GM15510 (cell line): ENCODE data around the gene SDF2L1.

ENCODE experiments used
- POLR2A ChIP-seq: IDR thresholded peaks from 3 replicates; pipeline ENCODE4 v1.6.1; 2011; ENCODE audit warnings: borderline replicate concordance; ENCODE audit not compliant: insufficient read length; ENCODE audit errors: extremely low read depth

Gene SDF2L1

GRCh38 chr22:21686193-21686608 lies 44.1 kb downstream of the SDF2L1 start:
- TF ChIP-seq POLR2A, result no peak

DNA sequence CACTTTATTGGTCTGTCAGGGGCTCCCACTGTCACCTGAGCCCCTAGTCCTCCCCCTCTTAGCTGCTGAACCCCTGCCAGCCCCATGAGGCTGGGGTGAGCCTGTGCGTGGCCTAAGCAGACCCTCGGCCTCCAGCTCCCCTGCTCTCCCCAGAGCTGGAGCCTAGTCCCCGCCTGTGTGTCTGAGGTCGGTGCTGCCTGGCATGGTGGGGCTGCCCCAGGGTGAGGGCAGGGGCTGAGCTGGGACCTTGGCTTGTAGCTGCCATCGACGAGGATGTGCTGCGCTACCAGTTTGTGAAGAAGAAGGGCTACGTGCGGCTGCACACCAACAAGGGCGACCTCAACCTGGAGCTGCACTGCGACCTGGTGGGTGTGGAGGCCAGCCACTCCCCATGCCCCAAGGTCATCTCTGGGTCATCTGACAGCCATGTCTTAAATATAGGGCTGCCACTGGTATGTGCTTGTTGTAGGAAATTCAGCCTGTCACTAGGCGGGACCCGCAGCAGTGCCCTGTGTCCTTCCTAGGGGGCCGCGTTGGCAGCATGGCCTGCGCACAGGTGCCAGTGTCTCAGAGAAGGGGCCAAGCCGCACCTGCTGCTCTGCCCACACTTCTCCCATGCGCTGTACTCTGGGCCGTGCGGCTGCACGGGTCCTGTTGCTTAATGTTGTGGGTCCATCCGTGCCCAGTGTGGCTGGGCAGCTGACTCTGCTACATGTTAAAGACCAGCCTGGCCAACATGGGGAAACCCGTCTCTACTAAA lies 44.7 kb downstream of the SDF2L1 start:
- TF ChIP-seq POLR2A, result no peak

- no peak for TF ChIP-seq POLR2A
Measured at GRCh38 chr22:21687685-21688259, 45.7 kb downstream of the SDF2L1 start.

- TF ChIP-seq POLR2A, result no peak
Measured at GRCh38 chr22:21688341-21688705, 46.2 kb downstream of the SDF2L1 start.

DNA sequence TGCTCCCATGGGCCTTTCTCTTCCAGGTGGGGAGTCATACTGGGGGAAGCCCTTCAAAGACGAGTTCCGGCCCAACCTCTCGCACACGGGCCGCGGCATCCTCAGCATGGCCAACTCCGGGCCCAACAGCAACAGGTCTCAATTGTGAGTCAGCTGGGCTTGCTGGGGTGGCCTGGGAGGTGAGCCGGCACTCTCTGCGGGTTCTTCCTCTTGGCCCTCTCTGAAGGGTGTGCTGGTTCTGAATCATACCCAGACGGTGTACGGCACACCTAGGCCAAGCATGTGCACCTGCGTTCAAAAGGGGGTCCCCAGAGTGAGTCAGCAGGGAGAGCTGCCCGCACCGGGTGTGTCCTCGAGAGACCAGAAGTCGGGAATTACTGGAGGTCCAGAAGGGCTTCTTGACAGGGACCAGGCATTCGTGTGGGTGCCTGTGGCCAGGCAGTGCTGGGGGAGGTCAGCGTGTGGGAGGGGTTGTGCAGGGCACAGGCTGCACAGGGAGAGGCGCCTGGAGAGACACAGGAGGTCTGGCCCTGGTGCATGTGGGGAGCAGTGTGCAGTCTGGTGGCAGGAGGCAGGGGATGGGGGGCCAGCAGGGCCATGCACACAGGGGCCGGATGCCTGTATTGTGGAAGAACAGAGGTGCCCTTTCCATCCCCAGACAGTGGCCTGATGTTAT lies 46.7 kb downstream of the SDF2L1 start:
- TF ChIP-seq POLR2A, result no peak

- no peak for TF ChIP-seq POLR2A
Measured at GRCh38 chr22:21690401-21690801, 48.3 kb downstream of the SDF2L1 start.

- no peak for TF ChIP-seq POLR2A
Measured at GRCh38 chr22:21691816-21692215, 49.7 kb downstream of the SDF2L1 start.

GRCh38 chr22:21693333-21693998 lies 51.4 kb downstream of the SDF2L1 start:
- no peak for TF ChIP-seq POLR2A
